Heart left ventricle (tissue), 13 donors: ENCODE data around the gene SPCS3.

Experiments
- CTCF ChIP-seq, 12 donors: fragments of 200-600 bp; sonication (generic) in 4 of 12; IDR thresholded peaks; one replicate each; pipeline versions ENCODE4 v1.5.0 to v1.8.0; 2018 to 2022; ENCODE audit warnings: antibody characterized with exemption in 12 of 12, mild to moderate bottlenecking in 5 of 12
- POLR2A ChIP-seq, 2 donors: fragments of 450-650 bp; IDR thresholded peaks; one replicate each; pipeline ENCODE4 v1.6.1; 2017; ENCODE audit warnings: antibody characterized with exemption in 2 of 2, mild to moderate bottlenecking in 2 of 2, moderate library complexity in 2 of 2
- donor health status: ischemic (EF 13 %, LVEDD 7.1; RV severe dilation, severe dysfunction).
- donor health status: DM: no; HTN: yes; CAD: no.
- donor health status: DM: no; HTN: no; CAD: no.
- donor health status: ischemic (EF 25% LVEDD 6.9; RV normal size, moderate dysfunction).
- donor health status: ischemic (EF 25% LVEDD 5.7; RV mildly dilated, moderate dysfunction).
- donor health status: ischemic (EF 35%, LVEDD 5.7; RV mildly dilated, moderate dysfunction).
- donor health status: nonischemic (EF 11% LVEDD 7.7; RV severe dilation, severe dysfunction).
- donor health status: DM: yes; HTN: yes; CAD: no.
- donor health status: PGD.
- donor health status: ischemic (EF 29% LVEDD 5.4; RV normal size, mild dysfunction).
- donor health status: nonischemic (EF 23%, LVEDD 6.1; RV moderate dilation, normal function).

GRCh38 chr4:176377780-176378179 is 58.0 kb downstream of the SPCS3 start:
- peak; percentile 22 to 62 (median 50) for TF ChIP-seq CTCF (IDR thresholded peaks at IDR 0.05)
- TF ChIP-seq POLR2A (IDR thresholded peaks at IDR 0.05) = no peak
